GM19025 (cell line): ENCODE measurements around the gene DPY19L2.
"Not testable (repeated sequence)": the region's sequence is repeated elsewhere in the genome, so short reads cannot be mapped to it uniquely, and the experiment has no call there.

Experiments used
- ATAC-seq: cut with Tn5 transposase; IDR thresholded peaks from one replicate; pipeline ENCODE4 v1.9.1; 2021; ENCODE audit warnings: mild to moderate bottlenecking, low read depth, moderate library complexity; ENCODE audit not compliant: unreplicated experiment

The DPY19L2 gene

DNA sequence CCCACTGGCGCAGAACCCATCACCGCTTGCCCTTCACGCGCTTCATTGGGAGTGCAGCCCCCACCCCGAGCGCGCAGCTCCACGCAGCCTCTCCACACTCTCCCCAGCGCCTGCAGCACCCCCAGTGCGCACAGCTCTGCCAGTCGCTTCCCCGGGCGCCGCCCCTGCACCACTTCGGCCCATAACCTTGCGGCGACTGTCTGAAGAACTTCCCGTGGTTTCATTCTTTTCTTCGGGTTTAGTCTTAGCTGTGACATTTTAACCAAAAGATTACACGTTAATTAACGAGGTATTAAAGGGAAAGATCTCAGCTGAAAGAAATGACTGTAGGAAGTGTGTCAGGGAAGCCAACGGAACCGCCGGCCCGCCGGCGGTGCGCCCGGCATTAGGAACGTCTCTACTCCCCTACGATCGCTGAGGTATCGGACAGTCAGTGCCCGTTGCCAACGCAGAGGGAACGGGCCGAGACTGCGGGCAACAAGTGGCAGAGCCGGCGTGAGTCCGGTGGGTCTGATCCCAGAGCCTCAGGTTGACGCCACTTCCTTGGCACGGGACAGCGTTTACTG is 590 bp upstream of the DPY19L2 start:
- peak; percentile 38 for ATAC-seq

DNA sequence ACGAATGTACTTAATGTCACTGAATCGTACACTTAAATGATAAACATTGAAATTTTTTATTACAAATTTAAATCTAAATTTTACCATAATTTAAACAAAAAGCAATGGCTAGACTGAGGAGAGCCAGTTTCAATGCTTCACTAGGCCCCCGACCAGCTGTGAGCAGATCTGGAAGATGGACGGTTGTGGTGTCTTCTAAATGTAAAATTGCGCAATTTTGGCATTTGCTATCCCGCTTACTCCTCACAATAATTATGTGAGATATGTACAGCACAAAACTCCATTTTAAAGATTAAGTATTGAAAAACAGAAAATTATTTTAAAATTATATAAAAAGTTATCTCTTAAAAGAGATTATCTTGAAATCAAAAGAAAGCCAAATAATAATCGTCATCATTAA is 5.3 kb downstream of the DPY19L2 start:
- not testable (repeated sequence) for ATAC-seq

DNA sequence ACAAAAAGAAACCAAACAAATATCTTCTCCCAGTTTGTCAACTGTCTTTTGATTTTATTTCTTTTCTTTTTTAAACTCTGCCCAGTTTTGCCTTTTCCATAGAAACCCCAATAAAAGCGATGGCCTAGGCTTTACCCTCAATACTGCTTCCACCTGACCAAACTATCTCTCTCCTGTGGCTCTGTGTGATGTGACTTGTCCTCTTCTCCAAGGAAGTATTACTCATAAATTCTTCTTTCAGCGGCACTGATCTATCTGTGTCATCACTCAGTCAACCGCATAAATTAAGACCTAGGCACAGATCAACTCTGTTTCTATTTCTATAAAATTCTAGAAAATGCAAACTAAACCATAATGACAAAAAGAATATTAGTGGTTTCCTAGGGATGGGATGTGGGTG is 9.8 kb downstream of the DPY19L2 start:
- ATAC-seq, result not testable (repeated sequence)

DNA sequence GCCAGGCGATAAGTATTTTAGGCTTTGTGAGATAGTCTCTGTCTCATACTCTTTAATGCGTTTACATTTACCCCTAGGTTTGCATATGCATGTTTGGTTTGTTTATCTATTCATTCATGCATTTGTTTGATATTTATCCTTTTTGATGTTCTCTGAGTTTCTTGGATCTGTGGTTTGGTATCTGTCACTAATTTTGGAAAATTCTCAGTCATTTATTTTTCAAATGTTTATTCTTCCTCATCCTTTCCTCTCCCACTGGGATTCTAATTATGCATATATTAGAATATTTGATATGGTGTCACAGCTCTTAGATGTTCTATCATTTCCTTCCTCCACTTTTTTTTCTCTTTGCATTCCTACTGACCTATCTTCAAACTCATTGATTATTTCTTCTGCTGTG is 11.9 kb downstream of the DPY19L2 start:
- not testable (repeated sequence) for ATAC-seq

DNA sequence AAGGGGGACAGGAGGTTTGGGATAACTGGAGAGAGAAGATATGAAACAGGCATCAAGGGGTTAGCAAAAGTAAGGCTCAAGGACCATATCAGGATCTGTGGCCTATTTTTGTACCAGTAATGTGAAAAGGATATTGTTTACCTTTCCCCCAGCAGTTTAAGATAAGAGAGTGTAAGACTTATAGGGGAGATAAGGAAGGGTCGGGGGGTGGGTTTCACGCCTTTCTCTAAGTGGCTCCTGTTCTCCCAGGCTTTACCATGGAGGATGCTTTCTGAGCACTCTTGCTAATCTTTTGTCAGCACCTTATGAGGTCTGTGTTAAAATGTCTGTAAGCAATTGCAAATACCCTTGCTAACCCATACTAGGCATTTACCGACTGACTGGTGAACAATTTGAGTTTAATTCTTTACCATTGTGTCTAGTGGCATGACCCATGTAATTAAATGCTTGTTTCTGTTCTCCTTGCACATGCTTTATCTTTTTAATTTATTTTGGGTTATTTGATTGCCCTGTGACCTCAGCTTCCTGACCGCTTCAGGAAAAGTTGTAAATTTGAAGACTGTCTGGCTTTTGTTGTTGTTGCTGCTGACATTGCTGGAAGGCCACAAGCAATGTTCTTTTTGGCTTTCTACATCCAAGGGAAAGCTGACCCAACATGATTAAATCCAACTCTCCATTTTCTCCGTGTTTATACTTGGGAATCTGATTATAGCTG is 12.6 kb downstream of the DPY19L2 start:
- not testable (repeated sequence) for ATAC-seq

DNA sequence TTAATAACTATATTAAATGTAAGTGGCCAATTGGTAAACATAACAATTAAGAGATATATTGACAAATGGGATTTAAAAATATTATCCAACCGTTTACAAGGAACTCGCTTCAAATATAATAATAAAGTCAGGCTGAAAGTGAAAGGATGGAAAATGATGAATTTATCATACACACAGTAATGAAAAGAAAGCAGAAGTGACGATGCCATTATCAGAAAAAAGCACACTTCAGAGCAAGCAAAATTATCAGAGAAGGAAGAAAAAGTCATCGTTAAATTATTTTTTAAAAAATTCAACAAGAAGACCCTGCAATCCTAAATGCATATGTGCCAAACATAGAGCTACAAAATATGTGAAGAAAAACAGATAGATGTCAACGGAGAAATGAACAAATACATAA is 13.8 kb downstream of the DPY19L2 start:
- not testable (repeated sequence) for ATAC-seq

DNA sequence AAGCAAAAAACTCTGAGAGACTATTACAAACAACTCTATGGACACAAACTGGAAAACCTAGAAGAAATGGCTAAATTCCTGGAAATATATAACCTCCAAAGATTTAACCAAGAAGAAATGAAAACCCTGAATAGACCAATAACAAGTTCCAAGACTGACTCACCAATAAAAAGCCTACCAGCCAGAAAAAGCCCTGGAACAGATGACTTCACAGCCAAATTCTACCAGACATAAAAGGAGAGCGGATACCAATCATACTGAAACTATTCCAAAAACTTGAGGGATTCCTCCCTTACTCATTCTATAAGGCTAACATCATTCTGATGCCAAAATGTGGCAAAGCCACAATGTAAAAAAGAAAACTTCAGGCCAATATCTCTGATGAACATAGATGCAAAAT is 18.8 kb downstream of the DPY19L2 start:
- not testable (repeated sequence) for ATAC-seq

DNA sequence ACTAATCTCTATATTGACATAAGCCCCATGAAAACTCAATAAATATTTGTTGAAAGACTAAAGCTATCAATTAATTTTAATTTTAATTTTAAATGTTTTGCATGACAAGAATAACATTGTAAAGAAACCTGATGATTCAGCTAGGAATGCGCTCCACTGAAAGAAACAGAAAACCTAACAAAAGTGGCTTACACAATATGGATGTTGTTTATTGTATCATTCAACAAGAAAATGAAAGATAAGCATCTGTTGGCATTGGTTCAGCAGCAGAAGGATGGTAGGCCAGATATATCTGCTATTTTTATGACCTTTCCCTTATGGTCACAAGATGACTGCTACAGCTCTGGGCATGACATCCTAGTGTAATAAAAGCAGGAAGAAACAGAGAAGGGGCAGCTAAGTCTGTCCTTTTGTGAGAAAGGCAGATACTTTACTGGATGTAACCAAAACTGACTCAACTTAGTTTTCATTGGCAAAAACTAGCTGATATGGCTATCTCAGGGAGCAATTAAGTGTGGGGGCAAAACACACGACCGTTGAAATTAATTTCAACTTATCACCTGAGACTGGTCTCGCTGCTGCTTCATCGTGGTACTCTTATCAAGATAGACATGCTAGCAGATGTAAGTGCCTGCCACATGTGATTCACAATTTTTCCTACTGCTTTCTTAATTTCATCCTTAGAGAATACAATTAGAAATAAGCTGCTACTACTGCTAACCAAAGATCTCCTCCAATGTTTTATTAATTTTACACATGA is 24.7 kb downstream of the DPY19L2 start:
- not testable (repeated sequence) for ATAC-seq

DNA sequence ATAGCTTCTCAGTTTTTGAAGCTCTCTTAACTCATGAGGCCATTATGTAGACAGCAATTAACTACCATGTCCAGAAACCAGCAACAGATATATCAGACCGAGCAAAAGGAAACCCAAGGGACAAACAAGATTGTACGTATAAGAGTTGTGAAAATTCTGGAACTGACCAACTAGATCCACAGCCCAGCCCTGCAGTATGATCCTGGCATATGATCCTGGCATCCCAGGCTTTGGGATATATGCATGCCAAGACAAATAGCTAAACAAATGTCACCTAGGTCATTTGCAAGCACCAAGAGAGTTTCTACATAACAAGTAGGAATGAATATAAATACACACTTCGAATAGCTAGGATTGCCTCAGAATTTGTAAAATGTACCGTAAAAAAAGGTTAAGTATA is 44.0 kb downstream of the DPY19L2 start:
- not testable (repeated sequence) for ATAC-seq

DNA sequence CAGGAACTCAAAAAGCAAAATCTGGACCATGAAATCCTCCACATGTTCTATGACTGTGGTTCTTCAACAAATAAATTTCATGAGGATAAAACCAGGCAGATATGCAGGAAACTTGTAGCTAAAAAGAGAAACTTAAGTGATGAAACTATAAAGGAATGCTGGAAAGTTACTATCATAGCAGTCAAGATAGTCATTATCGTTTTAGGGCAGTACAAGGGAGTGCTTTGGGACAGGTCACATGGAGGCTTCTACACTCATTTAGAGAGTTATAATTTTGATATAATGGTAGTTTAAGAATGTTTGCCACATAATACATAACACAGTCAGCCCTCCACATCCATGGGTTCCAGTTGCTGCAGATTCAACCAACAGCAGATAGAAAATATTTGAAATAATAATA is 52.7 kb downstream of the DPY19L2 start:
- ATAC-seq, result not testable (repeated sequence)

DNA sequence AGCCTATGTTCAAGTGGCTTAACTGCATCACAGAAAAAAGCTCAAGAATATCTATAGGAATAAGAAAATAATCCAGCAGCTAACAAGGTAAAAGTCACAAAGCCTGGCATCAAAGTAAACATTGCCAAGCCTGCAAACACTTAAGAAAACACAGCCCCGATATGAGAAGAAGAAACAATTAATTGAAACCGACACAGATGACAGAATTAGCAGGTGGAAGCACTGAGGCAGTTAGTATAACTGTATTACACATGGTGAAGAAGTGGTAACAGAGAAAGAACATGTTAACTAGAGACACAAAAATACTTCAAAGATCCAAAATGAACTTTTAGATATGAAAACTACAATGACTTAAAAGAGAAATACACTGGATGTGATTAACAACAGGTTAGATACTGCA is 57.0 kb downstream of the DPY19L2 start:
- not testable (repeated sequence) for ATAC-seq

DNA sequence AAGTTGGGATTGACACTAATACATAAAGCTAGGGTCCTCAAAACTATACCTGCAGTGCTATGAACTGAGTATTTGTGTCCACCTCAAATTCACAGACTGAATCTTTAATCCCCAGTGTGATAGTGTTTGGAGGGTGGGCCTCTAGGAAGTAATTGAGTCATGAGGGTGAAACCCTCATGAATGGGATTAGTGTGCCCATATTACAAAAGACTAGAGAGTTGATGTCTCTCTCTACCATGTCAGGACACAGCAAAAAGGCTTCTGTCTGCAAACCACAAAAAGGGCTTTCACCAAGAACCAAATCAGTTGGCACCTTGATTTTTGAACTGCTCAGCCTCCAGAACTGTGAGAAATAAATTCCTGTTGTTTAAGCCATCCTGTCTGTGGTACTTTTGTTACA is 59.0 kb downstream of the DPY19L2 start:
- not testable (repeated sequence) for ATAC-seq

DNA sequence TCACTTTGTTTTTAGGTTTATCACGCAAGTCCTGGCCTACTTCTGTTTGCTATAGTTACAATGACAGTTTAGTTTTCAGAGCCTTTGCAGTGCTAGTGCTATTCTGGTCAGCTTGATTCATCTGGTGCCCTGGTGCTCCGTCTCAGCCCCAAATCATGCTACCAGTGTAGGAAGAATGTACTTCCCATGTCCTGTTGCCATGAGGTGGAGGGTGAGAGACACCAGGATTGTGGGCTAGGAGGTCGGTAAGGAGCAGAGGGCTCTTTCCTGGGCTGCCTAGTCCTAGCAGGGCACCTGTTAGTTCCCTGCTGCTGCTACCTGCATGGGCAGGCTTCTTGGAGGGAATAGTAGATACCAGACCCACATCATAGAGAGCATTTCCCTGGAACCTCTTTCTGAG is 63.3 kb downstream of the DPY19L2 start:
- ATAC-seq, result not testable (repeated sequence)

DNA sequence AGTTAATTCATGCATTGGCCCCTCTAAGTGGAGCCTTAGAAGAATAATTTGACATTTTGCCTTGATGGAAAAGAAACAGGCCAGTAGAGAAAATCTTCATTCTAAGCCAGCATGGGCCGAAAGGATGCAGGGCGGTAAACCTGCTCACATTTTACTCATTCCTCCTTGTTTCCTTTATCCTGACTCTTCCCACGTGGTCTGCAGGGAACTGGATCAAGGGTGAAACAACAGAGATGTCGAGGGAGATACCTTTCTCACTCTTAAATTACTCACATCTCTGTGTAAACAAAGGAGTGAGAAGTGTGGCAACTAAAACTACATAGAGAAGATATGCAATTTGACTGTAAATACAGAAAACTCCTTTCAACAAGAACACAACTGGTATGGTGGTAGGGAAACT is 73.5 kb downstream of the DPY19L2 start:
- ATAC-seq, result not testable (repeated sequence)

DNA sequence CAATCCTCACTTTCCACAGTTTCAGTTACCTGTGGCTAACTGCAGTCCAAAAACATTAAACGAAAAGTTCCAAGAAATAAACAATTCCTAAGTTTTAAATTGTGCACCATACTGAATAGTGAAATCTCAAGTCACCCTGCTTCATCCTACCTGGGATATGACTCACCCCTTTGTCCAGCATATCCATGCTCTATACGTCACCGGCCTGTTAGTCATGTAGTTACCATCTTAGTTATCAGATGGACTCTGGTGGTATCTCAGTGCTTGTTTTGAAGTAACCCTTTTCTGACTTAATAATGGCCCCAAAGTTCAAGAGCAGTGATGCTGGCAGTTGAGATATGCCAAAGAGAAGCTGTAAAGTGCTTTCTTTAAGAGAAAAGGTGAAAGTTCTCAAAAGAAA is 83.9 kb downstream of the DPY19L2 start:
- not testable (repeated sequence) for ATAC-seq

DNA sequence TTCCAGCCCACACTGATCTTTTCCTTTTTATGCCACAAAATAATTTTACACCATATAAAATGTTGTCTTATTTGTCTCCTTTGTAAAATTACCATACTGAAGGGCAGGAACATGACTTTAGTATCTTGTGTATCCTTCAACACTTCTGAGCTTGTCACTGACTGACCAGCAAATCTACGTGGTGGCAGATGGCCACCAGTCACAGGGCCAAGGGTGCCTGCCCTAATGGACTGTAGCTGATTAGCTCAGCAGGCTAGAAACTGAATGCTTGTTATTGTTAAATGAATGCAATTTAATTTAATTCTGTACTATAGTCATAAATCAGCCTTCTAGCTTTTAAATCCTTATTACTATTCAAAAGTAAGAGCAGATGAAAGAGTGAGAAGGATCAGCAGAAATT is 85.0 kb downstream of the DPY19L2 start:
- not testable (repeated sequence) for ATAC-seq

DNA sequence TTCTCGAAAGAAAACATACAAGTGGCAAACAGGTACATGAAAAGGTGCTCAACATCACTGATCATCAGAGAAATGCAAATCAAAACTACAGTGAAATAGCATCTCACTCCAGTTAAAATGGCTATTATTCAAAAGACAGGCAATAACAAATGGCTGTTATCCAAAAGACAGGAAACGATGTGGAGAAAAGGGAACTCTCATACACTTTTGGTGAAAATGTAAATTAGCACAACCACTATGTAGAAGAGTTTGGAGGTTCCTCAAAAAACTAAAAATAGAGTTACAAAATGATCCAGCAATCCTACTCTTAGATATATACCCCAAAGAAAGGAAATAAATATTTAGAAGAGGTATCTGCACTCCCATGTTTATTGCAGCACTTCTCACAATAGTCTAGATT is 90.7 kb downstream of the DPY19L2 start:
- not testable (repeated sequence) for ATAC-seq

DNA sequence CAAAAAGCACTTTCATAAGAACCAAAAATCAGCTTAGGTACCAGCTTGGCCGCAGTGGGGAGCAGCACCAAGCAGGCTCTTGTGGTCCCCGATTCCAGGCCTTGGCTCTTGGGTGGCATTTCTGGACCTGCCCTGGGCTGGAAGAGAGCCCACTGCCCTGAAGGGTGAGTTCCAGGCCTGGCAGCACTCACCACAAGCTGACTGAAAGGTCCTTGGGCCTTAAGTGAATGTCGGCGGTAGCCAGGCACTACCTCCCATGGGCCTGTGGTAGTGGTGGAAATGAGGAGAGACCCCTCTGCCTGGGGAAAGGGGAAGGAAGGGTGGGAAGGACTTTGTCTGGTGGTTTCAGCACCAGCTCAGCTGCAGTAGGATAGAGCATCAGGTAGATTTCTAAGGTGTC is 96.3 kb downstream of the DPY19L2 start:
- not testable (repeated sequence) for ATAC-seq

DNA sequence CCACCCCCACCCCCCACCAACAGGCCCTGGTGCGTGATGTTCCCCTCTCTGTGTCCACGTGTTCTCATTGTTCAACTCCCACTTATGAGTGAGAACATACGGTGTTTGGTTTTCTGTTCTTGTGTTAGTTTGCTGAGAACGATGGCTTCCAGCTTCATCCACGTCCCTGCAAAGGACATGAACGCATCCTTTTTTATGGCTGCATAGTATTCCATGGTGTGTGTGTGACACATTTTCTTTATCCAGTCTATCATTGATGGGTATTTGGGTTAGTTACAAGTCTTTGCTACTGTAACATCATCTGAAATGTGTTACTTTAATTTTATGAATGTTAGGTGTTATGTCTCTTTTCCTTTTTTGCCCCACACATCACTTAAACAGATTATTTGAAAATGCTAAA is 109.8 kb downstream of the DPY19L2 start:
- ATAC-seq, result not testable (repeated sequence)

DNA sequence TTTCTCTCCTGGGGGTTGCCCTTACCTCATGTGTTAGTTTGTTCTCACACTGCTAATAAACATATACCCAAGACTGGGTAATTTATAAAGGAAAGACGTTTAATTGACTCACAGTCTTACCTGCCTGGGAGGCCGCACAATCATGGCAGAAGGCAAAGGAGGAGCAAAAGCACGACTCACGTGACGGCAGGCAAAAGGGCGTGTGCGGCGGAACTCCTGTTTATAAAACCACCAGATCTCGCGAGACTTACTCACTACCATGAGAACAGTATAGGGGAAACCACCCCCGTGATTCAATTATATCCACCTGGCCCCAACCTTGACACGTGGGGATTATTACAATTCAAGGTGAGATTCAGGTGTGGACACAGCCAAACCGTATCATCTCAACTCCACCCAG is 116.9 kb downstream of the DPY19L2 start:
- not testable (repeated sequence) for ATAC-seq

DNA sequence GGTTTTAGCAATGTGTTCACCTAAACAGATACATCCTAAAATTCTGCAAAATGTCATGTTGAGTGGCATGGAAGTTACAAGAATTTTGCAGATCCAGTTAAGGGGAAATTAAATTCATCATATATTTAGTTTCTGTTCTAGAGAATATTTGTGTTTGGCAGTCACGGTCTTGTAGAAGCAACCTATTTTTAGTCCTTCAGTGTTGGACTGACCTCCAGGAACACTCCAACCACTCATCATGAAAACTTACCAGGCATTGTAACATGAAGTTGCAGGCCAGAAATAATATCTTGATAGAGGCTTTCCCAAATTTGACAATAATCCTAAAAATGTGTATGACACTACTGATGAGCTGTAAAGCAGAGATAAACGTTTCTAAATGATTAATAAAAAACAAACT is 119.3 kb downstream of the DPY19L2 start:
- ATAC-seq, result not testable (repeated sequence)
